ENCODE results near the gene STK39.
"Not testable (repeated sequence)": the region's sequence is repeated elsewhere in the genome, so short reads cannot be mapped to it uniquely, and the experiment has no call there.

The STK39 gene

GRCh38 chr2:168114040-168114439 is 133.4 kb downstream of the STK39 start:
- Mint-ChIP-seq H3K9me3 (ENCODE audit: low read depth) (no peaks in the 10 kb centered on the region), H3K27ac (no peak overlapping the region), H3K4me3 (no peak overlapping the region), H3K27me3 (no peaks in the 10 kb centered on the region), H3K4me1 (ENCODE audit: low read depth) (no peaks in the 10 kb centered on the region), H3K36me3 (peaks cover 15% of the 10 kb centered on the region)

- Mint-ChIP-seq H3K9me3 (ENCODE audit: low read depth) (no peaks in the 10 kb centered on the region), H3K27me3 (no peaks in the 10 kb centered on the region), H3K4me3 (no peak overlapping the region), H3K36me3 (peaks cover 19% of the 10 kb centered on the region), H3K27ac (no peak overlapping the region), H3K4me1 (ENCODE audit: low read depth) (no peaks in the 10 kb centered on the region)
These were observed 140.1 kb downstream of the STK39 start for GRCh38 chr2:168107322-168107721.

- H3K27me3 Mint-ChIP-seq = no peaks in the 10 kb centered on the region
- no peak overlapping the region for H3K4me3 Mint-ChIP-seq
- no peak overlapping the region for H3K27ac Mint-ChIP-seq
- peaks cover 31% of the 10 kb centered on the region for H3K36me3 Mint-ChIP-seq
- no peaks in the 10 kb centered on the region for H3K9me3 Mint-ChIP-seq (ENCODE audit: low read depth)
- H3K4me1 Mint-ChIP-seq (ENCODE audit: low read depth) = no peaks in the 10 kb centered on the region
These were observed 142.2 kb downstream of the STK39 start for GRCh38 chr2:168105127-168105683.

GRCh38 chr2:168097431-168097830 is 150.0 kb downstream of the STK39 start:
- Mint-ChIP-seq H3K4me1 (ENCODE audit: low read depth) (no peaks in the 10 kb centered on the region), H3K9me3 (ENCODE audit: low read depth) (no peaks in the 10 kb centered on the region), H3K27me3 (no peaks in the 10 kb centered on the region), H3K27ac (no peak overlapping the region), H3K36me3 (peaks cover 26% of the 10 kb centered on the region), H3K4me3 (no peak overlapping the region)

GRCh38 chr2:168096158-168096557 is 151.2 kb downstream of the STK39 start:
- no peaks in the 10 kb centered on the region for H3K4me1 Mint-ChIP-seq (ENCODE audit: low read depth)
- no peak overlapping the region for H3K4me3 Mint-ChIP-seq
- H3K27me3 Mint-ChIP-seq = no peaks in the 10 kb centered on the region
- H3K27ac Mint-ChIP-seq = no peak overlapping the region
- H3K9me3 Mint-ChIP-seq (ENCODE audit: low read depth) = no peaks in the 10 kb centered on the region
- peaks cover 18% of the 10 kb centered on the region for H3K36me3 Mint-ChIP-seq

GRCh38 chr2:168091986-168092385 is 155.4 kb downstream of the STK39 start:
- peaks cover 15% of the 10 kb centered on the region for H3K36me3 Mint-ChIP-seq
- no peak overlapping the region for H3K4me3 Mint-ChIP-seq
- no peak overlapping the region for H3K27ac Mint-ChIP-seq
- H3K27me3 Mint-ChIP-seq = no peaks in the 10 kb centered on the region
- peaks cover 18% of the 10 kb centered on the region for H3K4me1 Mint-ChIP-seq (ENCODE audit: low read depth)
- H3K9me3 Mint-ChIP-seq (ENCODE audit: low read depth) = no peaks in the 10 kb centered on the region

GRCh38 chr2:168090366-168091135 is 156.8 kb downstream of the STK39 start:
- Mint-ChIP-seq H3K4me3 (no peak overlapping the region), H3K36me3 (peaks cover 19% of the 10 kb centered on the region), H3K9me3 (ENCODE audit: low read depth) (no peaks in the 10 kb centered on the region), H3K27ac (no peak overlapping the region), H3K27me3 (no peaks in the 10 kb centered on the region), H3K4me1 (ENCODE audit: low read depth) (peaks cover 18% of the 10 kb centered on the region)

GRCh38 chr2:168089200-168089599 is 158.2 kb downstream of the STK39 start:
- H3K4me3 Mint-ChIP-seq = no peak overlapping the region
- peaks cover 22% of the 10 kb centered on the region for H3K36me3 Mint-ChIP-seq
- no peaks in the 10 kb centered on the region for H3K27me3 Mint-ChIP-seq
- peaks cover 18% of the 10 kb centered on the region for H3K4me1 Mint-ChIP-seq (ENCODE audit: low read depth)
- no peaks in the 10 kb centered on the region for H3K9me3 Mint-ChIP-seq (ENCODE audit: low read depth)
- no peak overlapping the region for H3K27ac Mint-ChIP-seq

GRCh38 chr2:168087401-168087800 is 160.0 kb downstream of the STK39 start:
- Mint-ChIP-seq H3K4me1 (ENCODE audit: low read depth) (peaks cover 18% of the 10 kb centered on the region), H3K27ac (no peak overlapping the region), H3K27me3 (no peaks in the 10 kb centered on the region), H3K36me3 (peaks cover 27% of the 10 kb centered on the region), H3K4me3 (no peak overlapping the region), H3K9me3 (ENCODE audit: low read depth) (no peaks in the 10 kb centered on the region)

GRCh38 chr2:168086851-168087250 is 160.5 kb downstream of the STK39 start:
- peaks cover 18% of the 10 kb centered on the region for H3K4me1 Mint-ChIP-seq (ENCODE audit: low read depth)
- no peak overlapping the region for H3K4me3 Mint-ChIP-seq
- no peaks in the 10 kb centered on the region for H3K9me3 Mint-ChIP-seq (ENCODE audit: low read depth)
- H3K36me3 Mint-ChIP-seq = peaks cover 31% of the 10 kb centered on the region
- H3K27ac Mint-ChIP-seq = no peak overlapping the region
- H3K27me3 Mint-ChIP-seq = no peaks in the 10 kb centered on the region

- H3K36me3 Mint-ChIP-seq = peaks cover 34% of the 10 kb centered on the region
- H3K4me3 Mint-ChIP-seq = no peak overlapping the region
- no peak overlapping the region for H3K27ac Mint-ChIP-seq
- no peaks in the 10 kb centered on the region for H3K9me3 Mint-ChIP-seq (ENCODE audit: low read depth)
- no peaks in the 10 kb centered on the region for H3K27me3 Mint-ChIP-seq
- peaks cover 16% of the 10 kb centered on the region for H3K4me1 Mint-ChIP-seq (ENCODE audit: low read depth)
These were observed 161.5 kb downstream of the STK39 start for GRCh38 chr2:168085801-168086361.

GRCh38 chr2:168084288-168084687 is 163.1 kb downstream of the STK39 start:
- Mint-ChIP-seq H3K27me3 (no peaks in the 10 kb centered on the region), H3K36me3 (peaks cover 36% of the 10 kb centered on the region), H3K9me3 (ENCODE audit: low read depth) (no peaks in the 10 kb centered on the region), H3K4me3 (no peak overlapping the region), H3K4me1 (ENCODE audit: low read depth) (peaks cover 6% of the 10 kb centered on the region), H3K27ac (no peak overlapping the region)

GRCh38 chr2:168081452-168081851 is 165.9 kb downstream of the STK39 start:
- H3K4me1 Mint-ChIP-seq (ENCODE audit: low read depth); H3K27me3 Mint-ChIP-seq; H3K9me3 Mint-ChIP-seq (ENCODE audit: low read depth); H3K4me3 Mint-ChIP-seq; H3K27ac Mint-ChIP-seq: not testable (repeated sequence)
- peaks cover 25% of the 10 kb centered on the region for H3K36me3 Mint-ChIP-seq

GRCh38 chr2:168079236-168079635 is 168.2 kb downstream of the STK39 start:
- peaks cover 22% of the 10 kb centered on the region for H3K36me3 Mint-ChIP-seq
- H3K27ac Mint-ChIP-seq = no peak overlapping the region
- H3K9me3 Mint-ChIP-seq (ENCODE audit: low read depth) = no peaks in the 10 kb centered on the region
- H3K27me3 Mint-ChIP-seq = no peaks in the 10 kb centered on the region
- H3K4me1 Mint-ChIP-seq (ENCODE audit: low read depth) = no peaks in the 10 kb centered on the region
- H3K4me3 Mint-ChIP-seq = no peak overlapping the region

- H3K27me3 Mint-ChIP-seq = no peaks in the 10 kb centered on the region
- no peak overlapping the region for H3K27ac Mint-ChIP-seq
- no peaks in the 10 kb centered on the region for H3K9me3 Mint-ChIP-seq (ENCODE audit: low read depth)
- H3K36me3 Mint-ChIP-seq = peaks cover 16% of the 10 kb centered on the region
- H3K4me3 Mint-ChIP-seq = no peak overlapping the region
- H3K4me1 Mint-ChIP-seq (ENCODE audit: low read depth) = no peaks in the 10 kb centered on the region
These were observed 170.7 kb downstream of the STK39 start for GRCh38 chr2:168076731-168077130.
